IPS DF 19.7 (cell line): ENCODE measurements around the gene CRHR1.

Experiments
- DNase-seq: peaks from one replicate; pipeline ENCODE4 v3.0.0-alpha.2; 2013; ENCODE audit warnings: low read depth, low spot score

Gene CRHR1

DNA sequence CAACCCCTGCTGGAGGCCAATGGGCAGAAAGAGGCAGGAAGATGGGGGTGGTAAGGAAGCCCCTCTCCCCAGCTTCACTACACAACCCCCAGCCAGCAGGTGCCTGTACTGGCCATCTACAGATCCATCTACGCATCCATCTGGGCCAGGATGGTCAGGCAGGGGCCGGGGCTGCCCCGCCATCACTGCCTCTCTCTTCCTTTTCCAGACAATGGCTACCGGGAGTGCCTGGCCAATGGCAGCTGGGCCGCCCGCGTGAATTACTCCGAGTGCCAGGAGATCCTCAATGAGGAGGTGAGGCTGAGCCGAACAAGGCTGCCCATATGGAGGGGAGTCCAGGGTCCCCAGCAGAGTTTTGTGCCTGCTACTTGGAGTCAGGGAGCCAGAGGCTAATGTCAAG lies 37.0 kb downstream of the CRHR1 start:
- DNase-seq, result no peak

- no peak for DNase-seq
These were observed 39.5 kb downstream of the CRHR1 start for GRCh38 chr17:45823598-45823997.

GRCh38 chr17:45824475-45824874 lies 40.4 kb downstream of the CRHR1 start:
- DNase-seq, result no peak

- no peak for DNase-seq
These were observed 40.9 kb downstream of the CRHR1 start for GRCh38 chr17:45824901-45825492.

DNA sequence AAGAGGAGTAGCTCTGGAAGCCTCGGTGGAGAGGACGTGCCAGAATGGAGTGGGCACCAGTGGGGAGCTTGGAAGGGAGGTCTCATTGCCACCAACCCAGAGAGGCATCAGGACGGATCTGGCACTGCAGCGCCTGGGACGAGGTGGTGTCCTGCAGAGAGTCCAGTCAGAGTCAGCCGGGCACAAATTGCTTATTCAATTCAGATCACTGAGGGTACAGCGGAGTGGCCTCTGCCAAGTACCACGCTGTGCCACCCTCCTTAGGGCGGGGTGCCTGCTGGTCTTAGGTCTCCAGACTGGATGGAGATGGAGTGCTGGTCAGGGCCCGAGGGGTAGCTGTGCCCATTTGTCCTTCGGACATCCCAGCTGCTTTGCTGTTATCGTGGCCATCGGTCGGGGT lies 41.7 kb downstream of the CRHR1 start:
- DNase-seq, result no peak

DNA sequence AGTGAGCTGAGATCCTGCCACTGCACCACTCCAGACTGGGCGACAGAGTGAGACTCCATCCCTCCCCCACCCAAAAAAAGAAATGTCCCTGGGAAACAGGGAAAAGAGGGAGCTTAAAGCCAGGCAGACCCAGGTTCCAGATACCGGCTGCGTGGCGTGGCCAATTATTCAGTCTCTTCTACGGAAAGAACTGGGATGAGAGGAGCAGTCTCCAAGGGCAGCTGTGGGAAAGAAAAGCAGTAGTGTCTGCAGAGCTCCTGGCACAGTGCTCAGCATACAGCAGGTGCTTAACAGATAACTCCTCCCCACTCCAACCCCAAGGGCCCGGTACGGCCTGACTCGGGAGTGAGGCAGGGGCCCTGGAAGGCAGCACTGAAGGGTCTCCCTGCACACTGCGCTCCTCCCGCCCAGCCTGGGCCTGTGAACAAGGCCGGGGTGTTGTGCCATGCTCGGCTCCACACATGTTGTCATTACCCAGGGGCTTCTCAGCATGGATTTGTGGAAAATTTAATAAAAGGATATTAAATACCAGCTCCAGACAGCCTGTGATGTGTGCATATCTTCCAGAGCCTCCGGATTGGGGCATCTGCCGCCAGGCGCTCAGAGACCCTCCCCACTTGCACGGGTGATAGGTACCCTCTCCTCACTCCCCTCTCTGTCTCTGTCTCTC lies 42.9 kb downstream of the CRHR1 start:
- no peak for DNase-seq

DNA sequence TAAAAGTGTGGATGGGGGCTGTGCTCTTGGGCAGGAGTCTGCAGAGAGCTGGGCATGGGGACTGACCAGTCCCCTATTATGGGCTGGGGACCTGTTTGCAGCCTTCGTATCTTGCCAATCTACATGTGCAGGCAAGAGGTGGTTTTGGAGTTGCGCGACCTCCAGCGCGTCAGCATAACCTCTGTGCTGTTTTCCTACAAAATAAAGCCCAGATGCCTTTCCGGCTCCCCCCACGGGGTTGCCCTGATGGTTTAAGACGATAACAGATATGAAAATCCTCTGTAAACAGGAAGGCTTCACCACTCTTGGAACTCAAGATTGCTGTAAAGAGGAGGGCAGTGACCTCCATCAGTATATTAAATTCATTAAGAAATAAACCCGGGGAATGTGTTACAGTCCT lies 44.1 kb downstream of the CRHR1 start:
- no peak for DNase-seq

DNA sequence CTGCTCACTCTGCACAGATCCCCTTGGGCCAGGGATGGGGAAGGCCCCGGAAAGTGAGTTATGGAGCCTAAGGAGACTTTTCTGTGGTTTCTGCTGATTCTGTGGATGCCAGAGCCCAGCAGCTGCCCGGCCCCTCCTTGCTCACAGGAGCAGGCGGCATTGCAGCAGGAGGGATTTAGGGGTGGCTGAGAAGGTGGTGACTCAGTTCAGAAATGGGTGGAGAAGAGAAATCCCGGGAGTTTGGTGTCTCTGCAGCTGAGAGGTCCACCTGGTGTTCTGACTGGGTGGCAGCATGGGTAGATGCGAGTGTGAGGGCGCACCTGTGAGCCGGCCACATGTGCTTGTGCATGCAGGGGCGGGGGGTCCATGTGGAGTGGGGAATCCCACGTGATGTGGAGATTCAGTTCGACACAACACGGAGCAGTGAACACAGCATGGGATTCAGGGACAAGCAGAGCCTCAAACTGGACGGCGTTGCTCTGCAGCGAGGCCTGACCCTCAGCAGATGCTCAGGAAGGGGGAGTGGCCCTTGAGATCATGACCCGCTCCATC lies 44.5 kb downstream of the CRHR1 start:
- no peak for DNase-seq

DNA sequence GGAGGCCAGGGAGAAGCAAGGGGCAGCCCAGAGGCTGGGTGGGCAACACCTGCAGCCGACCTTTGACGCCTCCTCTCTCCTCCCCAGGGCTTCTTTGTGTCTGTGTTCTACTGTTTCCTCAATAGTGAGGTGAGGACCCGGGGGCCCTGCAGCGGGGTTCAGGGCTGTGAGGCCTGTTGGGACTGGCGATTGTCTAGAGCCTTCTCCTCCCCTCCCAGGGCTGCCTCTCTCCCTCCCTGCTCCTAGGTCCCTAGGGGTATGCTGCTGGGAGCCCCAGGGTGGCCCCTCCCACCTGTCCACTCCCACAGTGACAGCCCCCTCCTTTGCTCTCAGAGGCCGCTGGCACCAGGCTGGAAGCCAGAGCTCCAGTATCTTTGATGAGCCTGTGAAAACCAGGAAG lies 49.8 kb downstream of the CRHR1 start:
- no peak for DNase-seq

DNA sequence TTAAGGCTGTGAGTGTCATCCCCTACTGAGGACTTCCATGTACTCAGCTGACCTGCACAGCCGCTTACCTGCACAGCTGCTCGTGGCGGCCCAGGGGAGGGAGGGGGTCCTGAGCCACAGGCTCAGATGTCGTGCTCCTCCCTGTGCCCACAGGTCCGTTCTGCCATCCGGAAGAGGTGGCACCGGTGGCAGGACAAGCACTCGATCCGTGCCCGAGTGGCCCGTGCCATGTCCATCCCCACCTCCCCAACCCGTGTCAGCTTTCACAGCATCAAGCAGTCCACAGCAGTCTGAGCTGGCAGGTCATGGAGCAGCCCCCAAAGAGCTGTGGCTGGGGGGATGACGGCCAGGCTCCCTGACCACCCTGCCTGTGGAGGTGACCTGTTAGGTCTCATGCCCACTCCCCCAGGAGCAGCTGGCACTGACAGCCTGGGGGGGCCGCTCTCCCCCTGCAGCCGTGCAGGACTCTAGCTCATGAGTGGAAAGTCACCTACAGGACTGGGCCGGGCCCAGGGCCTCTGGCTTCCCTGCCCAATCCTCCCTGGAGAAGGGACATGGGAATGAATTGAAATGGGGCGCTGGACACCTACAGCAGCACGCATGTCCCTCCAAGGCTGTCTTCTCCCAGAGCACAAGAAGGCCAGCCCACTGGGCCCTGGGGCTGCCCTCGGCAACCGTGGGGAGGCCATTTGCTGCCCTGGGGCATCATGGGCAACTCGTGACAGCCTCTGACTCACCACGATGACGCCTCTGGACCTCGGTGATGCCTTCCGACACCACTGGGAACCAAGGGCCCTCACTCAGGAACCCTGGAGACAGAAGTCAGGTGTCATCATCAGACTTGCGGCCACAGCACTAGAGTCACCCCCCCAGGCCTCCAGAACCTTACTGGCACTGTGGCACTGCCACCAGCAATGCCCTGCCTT lies 50.6 kb downstream of the CRHR1 start:
- no peak for DNase-seq

GRCh38 chr17:45835481-45835880 lies 51.4 kb downstream of the CRHR1 start:
- no peak for DNase-seq

DNA sequence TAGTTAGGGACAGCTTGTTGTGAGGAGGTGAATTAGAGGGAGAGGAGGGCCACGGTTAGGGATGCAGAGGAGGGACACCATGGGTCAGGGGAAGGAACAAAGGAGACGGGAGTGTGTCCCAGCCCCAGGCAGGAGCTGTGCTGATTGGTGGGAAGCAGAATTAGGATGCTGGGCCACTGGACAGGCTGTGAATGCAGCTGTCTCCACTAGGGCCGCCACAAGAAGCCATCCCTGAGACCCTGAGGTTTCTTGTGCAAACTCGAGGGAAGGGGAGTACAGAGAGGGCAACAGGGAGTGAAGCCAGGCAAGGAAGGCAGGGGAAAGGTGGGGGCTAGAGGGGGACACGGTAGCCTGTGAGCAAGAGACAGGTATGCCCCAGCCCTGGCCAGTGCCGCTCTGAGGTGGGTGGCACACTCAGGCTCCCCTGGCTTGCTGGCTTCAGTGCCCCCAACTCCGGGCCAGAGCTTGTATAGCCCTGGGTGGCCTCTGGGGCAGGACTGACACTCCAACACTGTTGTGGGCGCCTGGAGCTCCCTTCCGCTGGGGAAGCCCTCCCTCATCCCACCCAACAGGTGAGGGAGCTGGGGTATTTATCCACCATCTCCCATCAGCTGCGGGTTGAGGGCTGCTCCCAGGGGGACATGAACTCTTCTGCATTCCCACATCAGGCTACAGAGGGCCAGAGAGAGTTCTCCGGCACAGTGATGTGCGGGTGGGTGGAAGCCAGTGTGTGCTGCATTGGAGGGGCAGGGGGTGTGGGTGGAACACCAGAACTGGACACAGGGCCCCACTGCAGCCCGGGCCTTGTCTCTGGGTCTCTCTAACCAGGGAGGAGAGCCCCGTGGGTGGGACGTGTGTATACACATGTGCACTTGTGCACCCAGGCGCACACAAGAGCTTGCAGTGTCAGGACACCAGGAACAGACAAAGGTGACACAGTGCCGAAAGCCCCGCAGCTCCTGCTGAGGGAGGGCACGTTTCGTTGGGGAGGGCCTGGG lies 52.2 kb downstream of the CRHR1 start:
- DNase-seq, result no peak

DNA sequence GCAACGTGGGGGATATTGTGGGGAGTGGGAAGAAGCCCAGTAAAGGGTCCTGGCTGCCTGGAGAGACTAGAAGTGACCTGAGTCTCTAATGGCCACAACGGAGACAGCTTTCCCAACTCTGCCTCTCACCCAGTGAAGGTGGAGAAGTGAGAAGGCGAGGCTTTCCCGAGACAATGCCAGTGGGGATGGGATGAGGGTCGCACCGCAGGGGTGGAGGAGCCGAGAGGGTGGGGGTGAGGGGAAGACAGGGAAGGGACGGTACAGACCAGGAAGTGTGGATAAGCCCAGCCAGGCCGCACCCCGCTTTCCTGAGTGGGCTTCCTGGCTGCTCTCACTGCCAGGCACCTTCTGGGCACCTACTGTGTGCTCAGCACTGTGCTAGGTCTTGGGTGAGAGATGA lies 53.1 kb downstream of the CRHR1 start:
- no peak for DNase-seq

- no peak for DNase-seq
These were observed 53.5 kb downstream of the CRHR1 start for GRCh38 chr17:45837603-45838002.

DNA sequence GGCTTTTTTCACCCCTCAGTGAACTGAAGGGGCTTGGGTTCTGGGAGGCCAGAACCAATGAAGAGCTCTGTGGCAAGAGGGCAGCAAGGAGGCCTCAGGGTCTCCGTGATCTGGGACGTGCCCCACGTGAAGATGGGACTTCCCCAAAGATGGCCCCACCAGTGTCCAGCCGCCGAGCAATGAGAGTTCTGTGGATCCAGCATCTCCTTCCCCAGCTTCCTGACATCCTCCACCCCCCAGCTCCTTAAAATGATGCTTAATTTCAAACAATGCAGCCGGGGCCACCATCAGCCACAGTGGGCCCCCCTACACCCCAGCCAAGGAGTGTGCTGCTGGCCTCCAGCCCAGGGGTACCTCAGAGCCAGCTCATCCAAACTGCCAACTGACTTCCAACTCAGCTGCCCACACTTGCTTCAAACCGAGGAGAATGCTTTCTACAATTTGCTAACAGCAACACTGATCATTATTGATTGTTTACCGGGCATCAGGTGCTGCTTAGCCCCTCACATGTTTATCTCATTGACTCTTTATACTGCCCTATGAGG lies 54.7 kb downstream of the CRHR1 start:
- DNase-seq, result no peak

DNA sequence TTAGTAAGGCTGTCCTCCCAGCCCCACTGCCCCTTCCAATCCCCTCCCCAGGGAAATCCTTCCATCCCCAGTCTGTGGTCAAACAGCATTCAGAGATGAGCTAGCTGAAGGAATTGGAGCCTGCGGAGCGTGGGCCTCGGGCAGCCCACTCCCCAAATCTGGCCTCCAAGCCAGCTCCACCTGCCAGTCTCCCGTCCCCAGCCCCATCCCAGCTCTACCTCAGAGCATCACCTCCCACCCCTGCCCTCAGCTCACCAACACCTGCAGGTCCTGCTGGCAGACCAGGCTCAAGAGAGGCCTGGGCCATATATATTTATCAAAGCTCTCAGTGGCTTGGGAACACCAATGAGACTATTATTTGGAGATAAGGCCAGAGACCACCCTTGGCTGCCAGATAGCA lies 55.3 kb downstream of the CRHR1 start:
- DNase-seq, result no peak

GRCh38 chr17:45841186-45841585 lies 57.1 kb downstream of the CRHR1 start:
- DNase-seq, result no peak

DNA sequence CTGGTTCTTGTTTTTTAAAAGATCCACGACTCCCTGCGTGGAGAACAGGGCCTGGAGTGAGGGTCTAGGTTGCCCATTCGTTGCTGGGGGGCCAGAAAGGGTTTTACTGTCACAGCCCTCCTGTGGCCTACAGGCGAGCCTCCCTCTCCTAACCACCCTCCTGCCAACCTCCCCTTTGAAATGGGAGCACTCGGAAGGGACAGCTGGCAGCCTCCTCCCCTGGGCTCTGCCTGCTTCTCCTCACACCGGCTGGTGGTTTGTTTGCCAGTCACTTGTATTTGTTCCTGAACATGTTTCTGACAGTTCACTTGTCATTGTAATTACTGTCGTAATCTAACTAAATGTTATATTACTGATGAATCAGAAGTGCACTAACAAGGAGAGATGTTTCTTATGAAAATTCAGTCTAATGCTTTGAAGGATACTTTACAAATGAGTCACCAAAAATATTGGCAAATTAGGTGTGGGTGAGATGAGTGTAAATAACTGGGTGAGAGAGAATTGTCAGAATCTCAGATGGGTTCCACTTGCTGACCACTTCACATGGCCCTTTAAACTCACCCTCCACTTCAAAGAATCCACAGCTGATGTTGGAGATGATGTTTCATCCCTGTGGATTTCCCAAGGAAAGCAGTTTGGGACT lies 57.9 kb downstream of the CRHR1 start:
- no peak for DNase-seq

DNA sequence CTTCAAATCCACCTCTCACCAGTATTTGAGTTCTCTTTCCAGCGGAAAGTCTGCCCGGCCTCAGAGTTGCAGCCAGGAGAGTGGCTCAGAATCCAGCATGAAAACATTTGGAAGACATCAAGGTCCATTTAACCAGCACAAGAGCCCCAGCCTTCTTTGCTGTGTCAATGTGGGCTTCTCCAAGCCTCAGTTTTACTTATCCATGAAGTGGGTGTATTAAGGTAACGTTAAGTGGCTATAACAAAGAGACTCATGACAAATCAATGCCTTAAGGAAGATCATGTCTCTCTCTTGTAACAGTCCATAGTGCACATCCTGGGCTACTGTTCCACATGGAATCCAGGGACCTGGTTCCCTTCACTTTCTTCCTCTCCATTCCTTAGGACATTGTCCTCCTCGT lies 59.6 kb downstream of the CRHR1 start:
- DNase-seq, result no peak

DNA sequence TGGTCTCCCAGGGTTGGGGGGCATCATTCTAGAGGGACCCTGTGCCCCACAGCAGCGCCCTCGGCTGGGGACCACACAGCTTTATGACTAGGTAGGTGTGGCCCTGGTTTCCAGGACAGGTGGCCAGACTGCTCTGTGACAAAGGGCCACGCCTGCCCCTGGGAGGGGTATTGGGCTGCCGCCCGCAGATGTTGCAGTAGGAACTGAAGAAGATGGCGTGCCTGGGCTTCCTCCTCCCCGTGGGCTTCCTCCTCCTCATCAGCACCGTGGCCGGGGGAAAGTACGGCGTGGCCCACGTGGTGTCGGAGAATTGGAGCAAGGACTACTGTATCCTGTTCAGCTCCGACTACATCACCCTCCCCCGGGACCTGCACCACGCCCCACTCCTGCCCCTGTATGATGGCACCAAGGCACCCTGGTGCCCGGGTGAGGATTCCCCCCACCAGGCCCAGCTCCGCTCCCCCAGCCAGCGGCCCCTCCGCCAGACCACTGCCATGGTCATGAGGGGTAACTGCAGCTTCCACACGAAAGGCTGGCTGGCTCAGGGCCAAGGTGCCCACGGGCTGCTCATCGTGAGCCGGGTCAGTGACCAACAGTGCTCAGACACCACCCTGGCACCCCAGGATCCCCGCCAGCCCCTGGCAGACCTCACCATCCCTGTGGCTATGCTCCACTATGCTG lies 60.7 kb downstream of the CRHR1 start, which contains the start of gene SPPL2C:
TSS of gene SPPL2C (plus strand) at position 187 of the 681 bp plus-strand sequence. CDS start at position 213, 26 bp downstream.
- DNase-seq, result no peak
